Measurements from ENCODE around the gene SIGLEC7. TPM values are rescaled to one million over a fixed set of nuclear protein-coding genes. Genes with fewer than 3 reads are reported as not detected.

Gene SIGLEC7
- total and polyA plus RNA-seq, 4 donors = 2.1 to 29.3 (median 9.8) TPM

DNA sequence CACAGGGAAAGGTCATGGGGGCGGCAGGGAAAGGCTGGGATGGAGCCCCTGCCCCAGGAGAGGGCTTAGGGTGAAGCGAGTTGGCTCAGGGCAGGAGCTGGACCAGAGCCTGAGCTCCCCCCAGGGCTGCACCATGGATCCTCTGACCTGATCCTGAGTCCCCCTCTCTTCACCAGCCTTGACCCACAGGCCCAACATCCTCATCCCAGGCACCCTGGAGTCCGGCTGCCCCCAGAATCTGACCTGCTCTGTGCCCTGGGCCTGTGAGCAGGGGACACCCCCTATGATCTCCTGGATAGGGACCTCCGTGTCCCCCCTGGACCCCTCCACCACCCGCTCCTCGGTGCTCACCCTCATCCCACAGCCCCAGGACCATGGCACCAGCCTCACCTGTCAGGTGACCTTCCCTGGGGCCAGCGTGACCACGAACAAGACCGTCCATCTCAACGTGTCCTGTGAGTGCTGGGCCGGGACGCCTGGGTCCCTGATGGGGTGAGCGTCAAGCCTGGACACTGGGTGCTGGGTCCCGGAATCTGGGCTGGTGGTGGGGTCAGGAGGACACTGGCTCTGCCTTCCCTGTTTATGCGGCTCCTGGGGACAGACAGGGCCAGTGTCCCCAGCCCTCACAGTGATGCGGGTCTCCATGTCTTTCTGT, 16.6 kb upstream of the SIGLEC7 start:
- WGBS, 2 donors = 91 to 96% methylated on average over 15 to 16 of the region's 16 CpGs

DNA sequence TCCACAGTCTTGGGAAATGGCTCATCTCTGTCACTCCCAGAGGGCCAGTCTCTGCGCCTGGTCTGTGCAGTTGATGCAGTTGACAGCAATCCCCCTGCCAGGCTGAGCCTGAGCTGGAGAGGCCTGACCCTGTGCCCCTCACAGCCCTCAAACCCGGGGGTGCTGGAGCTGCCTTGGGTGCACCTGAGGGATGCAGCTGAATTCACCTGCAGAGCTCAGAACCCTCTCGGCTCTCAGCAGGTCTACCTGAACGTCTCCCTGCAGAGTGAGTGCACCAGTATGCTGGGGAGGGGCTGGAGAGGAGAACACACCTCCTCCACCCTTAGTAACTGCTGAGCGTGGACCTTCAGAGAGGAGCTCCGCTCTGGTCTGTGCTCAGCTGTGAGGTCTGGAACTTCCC, 15.1 kb upstream of the SIGLEC7 start:
- TF ChIP-seq, protein P1, sequence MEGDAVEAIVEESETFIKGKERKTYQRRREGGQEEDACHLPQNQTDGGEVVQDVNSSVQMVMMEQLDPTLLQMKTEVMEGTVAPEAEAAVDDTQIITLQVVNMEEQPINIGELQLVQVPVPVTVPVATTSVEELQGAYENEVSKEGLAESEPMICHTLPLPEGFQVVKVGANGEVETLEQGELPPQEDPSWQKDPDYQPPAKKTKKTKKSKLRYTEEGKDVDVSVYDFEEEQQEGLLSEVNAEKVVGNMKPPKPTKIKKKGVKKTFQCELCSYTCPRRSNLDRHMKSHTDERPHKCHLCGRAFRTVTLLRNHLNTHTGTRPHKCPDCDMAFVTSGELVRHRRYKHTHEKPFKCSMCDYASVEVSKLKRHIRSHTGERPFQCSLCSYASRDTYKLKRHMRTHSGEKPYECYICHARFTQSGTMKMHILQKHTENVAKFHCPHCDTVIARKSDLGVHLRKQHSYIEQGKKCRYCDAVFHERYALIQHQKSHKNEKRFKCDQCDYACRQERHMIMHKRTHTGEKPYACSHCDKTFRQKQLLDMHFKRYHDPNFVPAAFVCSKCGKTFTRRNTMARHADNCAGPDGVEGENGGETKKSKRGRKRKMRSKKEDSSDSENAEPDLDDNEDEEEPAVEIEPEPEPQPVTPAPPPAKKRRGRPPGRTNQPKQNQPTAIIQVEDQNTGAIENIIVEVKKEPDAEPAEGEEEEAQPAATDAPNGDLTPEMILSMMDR (IDR thresholded peaks at IDR 0.05; ENCODE audit: control extremely low read depth, extremely low read depth) = no peak
- Histone ChIP-seq H3K36me3 (ENCODE audit: control insufficient read depth in 4 of 4, insufficient read depth in 4 of 4, low read length in 4 of 4) (no peaks in the 10 kb centered on the region), H3K9ac (ENCODE audit: insufficient read depth in 1 of 2, low read length in 2 of 2) (no peak overlapping the region), H3K27ac (ENCODE audit: low read depth in 1 of 2, low read length in 1 of 2) (peak overlapping the region in 1 of 2 donors; percentile 4), H3K4me1 (ENCODE audit: control insufficient read depth in 5 of 5, insufficient read depth in 5 of 5, low read length in 5 of 5) (peaks cover 0 to 25% (median 10%) of the 10 kb centered on the region in 5 donors), H3K27me3 (ENCODE audit: control insufficient read depth in 3 of 3, insufficient read depth in 3 of 3, low read length in 2 of 3) (no peaks in the 10 kb centered on the region), H3K4me3 (no peak overlapping the region), H3K9me3 (ENCODE audit: control insufficient read depth in 4 of 4, insufficient read depth in 3 of 4, low read length in 3 of 4) (no peaks in the 10 kb centered on the region)
- ATAC-seq (ENCODE audit: insufficient read depth, low FRiP score) (no peak), DNase-seq (no peak)
- WGBS, 2 donors = 72 to 80% methylated on average over 6 of the region's 6 CpGs

More for the DNA sequence above, 16.6 kb upstream of the SIGLEC7 start:
- peaks cover 0 to 23% (median 8%) of the 10 kb centered on the region in 5 donors for H3K4me1 ChIP-seq (ENCODE audit: control insufficient read depth in 5 of 5, insufficient read depth in 5 of 5, low read length in 5 of 5)
- ATAC-seq (ENCODE audit: insufficient read depth, low FRiP score) (no peak), DNase-seq (no peak)
- H3K9ac ChIP-seq (ENCODE audit: insufficient read depth in 1 of 2, low read length in 2 of 2) = no peak overlapping the region
- no peaks in the 10 kb centered on the region for H3K27me3 ChIP-seq (ENCODE audit: control insufficient read depth in 3 of 3, insufficient read depth in 3 of 3, low read length in 2 of 3)
- TF ChIP-seq, protein P1 (IDR thresholded peaks at IDR 0.05; ENCODE audit: control extremely low read depth, extremely low read depth) = no peak
- H3K9me3 ChIP-seq (ENCODE audit: control insufficient read depth in 4 of 4, insufficient read depth in 3 of 4, low read length in 3 of 4) = no peaks in the 10 kb centered on the region
- H3K36me3 ChIP-seq (ENCODE audit: control insufficient read depth in 4 of 4, insufficient read depth in 4 of 4, low read length in 4 of 4) = no peaks in the 10 kb centered on the region
- peak overlapping the region in 1 of 2 donors; percentile 62 for H3K27ac ChIP-seq (ENCODE audit: low read depth in 1 of 2, low read length in 1 of 2)
- H3K4me3 ChIP-seq = no peak overlapping the region

DNA sequence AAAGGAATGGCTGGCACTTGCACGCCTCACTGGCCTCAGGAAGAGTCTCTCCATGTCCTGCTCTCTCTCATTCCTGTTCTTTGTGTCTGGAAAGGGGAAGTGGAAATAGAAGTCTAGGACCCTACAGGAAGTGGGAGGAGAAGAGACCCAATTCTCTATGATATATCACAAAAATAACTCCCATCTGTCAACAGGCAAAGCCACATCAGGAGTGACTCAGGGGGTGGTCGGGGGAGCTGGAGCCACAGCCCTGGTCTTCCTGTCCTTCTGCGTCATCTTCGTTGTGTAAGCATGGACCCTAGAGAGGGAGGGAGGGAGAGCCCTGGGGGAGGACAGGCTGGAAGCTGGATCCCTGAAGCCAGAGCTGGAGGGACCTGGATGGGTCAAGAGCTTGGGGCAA, 14.3 kb upstream of the SIGLEC7 start:
- peak overlapping the region in 1 of 2 donors; percentile 22 for H3K27ac ChIP-seq (ENCODE audit: low read depth in 1 of 2, low read length in 1 of 2)

More for the DNA sequence above, 14.3 kb upstream of the SIGLEC7 start:
- DNase-seq (peak in 1 of 3 donors; percentile 22), ATAC-seq (ENCODE audit: insufficient read depth, low FRiP score) (no peak)
- 38 to 54% methylated on average over 4 of the region's 4 CpGs for WGBS, 2 donors
- H3K36me3 ChIP-seq (ENCODE audit: control insufficient read depth in 4 of 4, insufficient read depth in 4 of 4, low read length in 4 of 4) = no peaks in the 10 kb centered on the region
- peaks cover 0 to 28% (median 17%) of the 10 kb centered on the region in 5 donors for H3K4me1 ChIP-seq (ENCODE audit: control insufficient read depth in 5 of 5, insufficient read depth in 5 of 5, low read length in 5 of 5)
- no peak overlapping the region for H3K4me3 ChIP-seq
- H3K27me3 ChIP-seq (ENCODE audit: control insufficient read depth in 3 of 3, insufficient read depth in 3 of 3, low read length in 2 of 3) = no peaks in the 10 kb centered on the region
- no peak overlapping the region for H3K9ac ChIP-seq (ENCODE audit: insufficient read depth in 1 of 2, low read length in 2 of 2)
- H3K9me3 ChIP-seq (ENCODE audit: control insufficient read depth in 4 of 4, insufficient read depth in 3 of 4, low read length in 3 of 4) = no peaks in the 10 kb centered on the region
- TF ChIP-seq, protein P1 (IDR thresholded peaks at IDR 0.05; ENCODE audit: control extremely low read depth, extremely low read depth) = no peak

Measured in lung (tissue), 12 donors.